GM12874 (cell line): ENCODE results near the gene PSMD2.

Experiments
- CTCF ChIP-seq: IDR thresholded peaks from 2 replicates; pipeline ENCODE4 v1.5.1; 2011; ENCODE audit warnings: low read depth, mild to moderate bottlenecking, control low read depth, low read length, moderate library complexity; ENCODE audit not compliant: insufficient read depth

The PSMD2 gene

DNA sequence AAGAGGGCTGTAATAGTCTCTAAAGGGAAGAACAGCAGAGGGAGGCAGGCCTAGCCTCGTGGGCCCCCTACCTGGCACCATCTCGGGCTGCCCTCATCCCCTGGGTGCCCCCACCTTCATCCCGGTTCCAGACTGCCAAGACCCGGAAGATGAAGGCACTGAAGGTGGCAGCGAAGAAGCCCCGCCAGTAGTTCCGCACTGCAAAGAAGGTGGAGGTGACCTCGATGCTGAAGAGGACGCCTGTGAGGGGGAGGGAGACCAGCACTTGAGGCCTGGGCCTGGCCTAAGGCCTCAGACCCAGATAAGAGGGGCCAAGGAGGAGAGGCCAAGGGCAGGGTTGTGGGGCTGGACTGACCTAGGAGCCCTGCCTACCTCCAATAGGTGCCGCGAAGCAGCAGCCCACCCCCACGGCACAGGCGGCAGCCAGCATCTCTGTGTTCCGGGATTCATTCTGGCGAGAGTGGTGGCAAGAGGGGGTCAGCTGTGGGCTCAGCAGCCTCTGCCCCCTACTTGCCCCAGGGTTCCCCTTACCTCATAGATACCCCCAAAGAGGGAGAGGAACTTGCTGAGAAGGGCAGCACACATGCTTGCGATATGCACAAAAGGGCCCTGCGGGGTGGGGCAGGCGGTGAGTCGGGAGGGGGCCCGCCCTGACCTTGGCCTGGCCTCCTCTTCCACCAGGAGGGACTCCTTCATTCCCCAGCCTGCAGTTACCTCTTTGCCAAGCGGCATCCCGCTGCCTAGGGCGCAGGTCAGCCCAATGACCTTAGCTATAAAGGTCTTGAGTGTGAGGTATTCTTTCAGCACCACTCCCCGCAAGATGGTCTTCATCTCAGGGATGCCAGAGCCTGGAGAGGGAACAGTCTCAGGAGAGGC, 58.4 kb downstream of the PSMD2 start:
- TF ChIP-seq CTCF = no peak

DNA sequence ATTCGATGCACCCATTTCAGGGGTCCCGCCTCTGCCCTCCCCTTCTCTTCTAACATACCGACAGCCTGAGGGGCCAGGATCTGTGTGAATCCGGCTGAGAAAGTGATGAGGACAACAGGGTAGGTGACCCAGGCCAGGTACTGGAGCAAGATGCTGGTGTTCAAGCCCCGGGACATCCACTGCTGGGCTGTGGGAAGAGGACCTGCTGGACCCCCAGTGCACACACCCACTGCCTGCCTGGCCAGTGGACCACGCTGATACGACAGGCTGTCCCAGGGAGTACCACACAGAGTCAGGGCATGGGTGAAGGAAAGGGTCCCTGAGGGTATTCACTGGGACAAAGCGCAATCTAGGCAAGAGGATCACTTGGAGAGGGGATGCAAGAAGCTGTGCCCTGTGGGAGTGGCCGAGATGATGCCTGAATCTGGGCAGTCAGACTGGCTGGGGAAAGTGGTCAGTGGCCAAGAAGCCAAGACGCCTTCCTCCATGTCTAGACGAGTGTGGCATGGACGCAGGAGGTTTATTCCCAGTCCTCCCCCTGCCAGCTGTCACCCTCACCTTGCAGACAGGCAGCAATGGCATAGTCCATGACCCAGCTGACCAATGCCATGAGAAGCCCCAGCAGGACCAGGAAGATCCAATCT, 59.2 kb downstream of the PSMD2 start:
- no peak for TF ChIP-seq CTCF
